A673 (cell line): ENCODE results near the gene GNGT2. TPM values are rescaled to one million over a fixed set of nuclear protein-coding genes. Genes with fewer than 3 reads are reported as not detected.

Experiments
- BruUV-seq: library from RNA; stranded (reverse); fragments of 400-500 nt; replicated peaks from 2 replicates; lab custom pipeline; 2021; lab: Mats Ljungman, UMichigan
- CTCF ChIA-PET: fragments of 300-600 bp; sonication (Branson Sonifier 250); formaldehyde crosslinking; loops from one replicate; lab custom pipeline; 2022; ENCODE audit warnings: antibody characterized with exemption; lab: Charles Lee
- POLR2A ChIA-PET: fragments of 300-600 bp; sonication (Branson Sonifier 250); formaldehyde crosslinking; loops from one replicate; lab custom pipeline; 2022; ENCODE audit warnings: antibody characterized with exemption; ENCODE audit not compliant: low non-redundant PET; lab: Charles Lee
- DNase-seq: peaks from one replicate; pipeline ENCODE4 v3.0.0-alpha.2; 2015; ENCODE audit warnings: low spot score
- H3K27ac ChIP-seq: fragments of 200-600 bp; sonication (generic); 2 replicates; pipeline ENCODE4 v1.5.1; 2016; ENCODE audit warnings: mixed run types, low read depth, mild to moderate bottlenecking, mixed read lengths, antibody characterized with exemption, low read length; ENCODE audit not compliant: poor library complexity, severe bottlenecking
- H3K27me3 ChIP-seq: fragments of 200-600 bp; sonication (generic); replicated peaks from 2 replicates; pipeline ENCODE4 v1.6.1; 2017; ENCODE audit warnings: mixed run types, low read depth, mild to moderate bottlenecking, mixed read lengths, antibody characterized with exemption, low read length; ENCODE audit not compliant: insufficient read depth, poor library complexity
- H3K36me3 ChIP-seq: fragments of 200-600 bp; sonication (generic); 2 replicates; pipeline ENCODE4 v1.6.1; 2016; ENCODE audit warnings: mixed run types, mild to moderate bottlenecking, mixed read lengths, antibody characterized with exemption, low read length; ENCODE audit not compliant: insufficient read depth, poor library complexity, severe bottlenecking
- H3K4me1 ChIP-seq: fragments of 200-600 bp; sonication (generic); 2 replicates; pipeline ENCODE4 v1.6.1; 2017; ENCODE audit warnings: mixed run types, mild to moderate bottlenecking, mixed read lengths, antibody characterized with exemption, low read length; ENCODE audit not compliant: insufficient read depth, poor library complexity, severe bottlenecking
- H3K4me3 ChIP-seq: fragments of 200-600 bp; sonication (generic); 2 replicates; pipeline ENCODE4 v1.5.1; 2016; ENCODE audit warnings: low read depth, mixed run types, mild to moderate bottlenecking, mixed read lengths, low read length; ENCODE audit not compliant: poor library complexity, severe bottlenecking
- H3K9me3 ChIP-seq: fragments of 200-600 bp; sonication (generic); 2 replicates; pipeline ENCODE4 v1.6.1; 2016; ENCODE audit warnings: mixed run types, low read depth, mild to moderate bottlenecking, mixed read lengths, antibody characterized with exemption, low read length; ENCODE audit not compliant: poor library complexity, severe bottlenecking
- CTCF ChIP-seq: fragments of 300-800, 200-600 bp; sonication (generic); conservative IDR thresholded peaks from 2 replicates; pipeline ENCODE4 v1.5.1; 2017; ENCODE audit warnings: low read depth, mild to moderate bottlenecking, antibody characterized with exemption, low read length, moderate library complexity, mixed read lengths
- EZH2 ChIP-seq: fragments of 200-600 bp; sonication (generic); IDR thresholded peaks from 2 replicates; pipeline ENCODE4 v1.6.1; 2017; ENCODE audit warnings: borderline replicate concordance, low read depth, mild to moderate bottlenecking, mixed read lengths, antibody characterized with exemption, low read length; ENCODE audit not compliant: poor library complexity, severe bottlenecking
- intact Hi-C: fragments of 100-400 bp; cut with micrococcal nuclease; formaldehyde crosslinking; loops from one replicate; pipeline ENCODE4 v1.10.0; 2022; ENCODE audit not compliant: unreplicated experiment
- total RNA-seq: library from RNA; stranded (reverse); gene quantifications from 2 replicates; pipeline ENCODE4 v1.2.3, GENCODE V29; 2021

The GNGT2 gene
- total RNA-seq, 1 experiment from 2014 or later: 9.6 TPM

- TF ChIP-seq CTCF: peak; percentile 29; the same call in 1 of the 2 replicates
- no peak for TF ChIP-seq EZH2
- H3K4me1 ChIP-seq: no peaks in the 10 kb centered on the region
- no peak for DNase-seq
- no peak overlapping the region for H3K4me3 ChIP-seq
- intact Hi-C loops: no loop called here
- BruUV-seq: no TSS peak
- ChIA-PET POLR2A (no interaction called here), CTCF (no interaction called here)
- peaks cover 27% of the 10 kb centered on the region for H3K36me3 ChIP-seq
- no peaks in the 10 kb centered on the region for H3K9me3 ChIP-seq
- H3K27me3 ChIP-seq: no peaks in the 10 kb centered on the region
- no peak overlapping the region for H3K27ac ChIP-seq
Measured at GRCh38 chr17:49218941-49219913, 8.9 kb upstream of the GNGT2 start.

- CTCF ChIA-PET: no interaction called here
- H3K4me1 ChIP-seq: no peaks in the 10 kb centered on the region
Measured at GRCh38 chr17:49217651-49218413, 7.5 kb upstream of the GNGT2 start.

More at GRCh38 chr17:49217651-49218413, 7.5 kb upstream of the GNGT2 start:
- no TSS peak for BruUV-seq
- POLR2A ChIA-PET: no interaction called here
- no peak for DNase-seq
- H3K36me3 ChIP-seq: peaks cover 13% of the 10 kb centered on the region
- H3K27me3 ChIP-seq: no peaks in the 10 kb centered on the region
- intact Hi-C loops: no loop called here
- H3K4me3 ChIP-seq: no peak overlapping the region
- H3K27ac ChIP-seq: no peak overlapping the region
- TF ChIP-seq EZH2 (no peak), CTCF (no peak)
- H3K9me3 ChIP-seq: no peaks in the 10 kb centered on the region
